NB4 (cell line): ENCODE results near the gene STXBP1.

Experiments
- CTCF ChIP-seq: IDR thresholded peaks from one replicate; pipeline ENCODE4 v1.5.1; 2012; ENCODE audit warnings: low read depth, low read length
- MAX ChIP-seq: IDR thresholded peaks from 2 replicates; pipeline ENCODE4 v1.6.1; 2011; ENCODE audit warnings: low read depth, low read length
- POLR2A ChIP-seq: IDR thresholded peaks from 2 replicates; pipeline ENCODE4 v1.6.1; 2011; ENCODE audit warnings: mild to moderate bottlenecking; ENCODE audit not compliant: insufficient read length; ENCODE audit errors: extremely low read depth

GRCh38 chr9:127599550-127599891, 12.6 kb upstream of the STXBP1 start:
- TF ChIP-seq CTCF (peak; percentile 1), POLR2A (no peak), MAX (no peak)
